ENCODE measurements around the gene RFX3. TPM values are rescaled to one million over a fixed set of nuclear protein-coding genes. Genes with fewer than 3 reads are reported as not detected.

The RFX3 gene
- total RNA-seq, 4 donors from 2014 or later, result 10.9 to 20.8 (median 13.7) TPM

DNA sequence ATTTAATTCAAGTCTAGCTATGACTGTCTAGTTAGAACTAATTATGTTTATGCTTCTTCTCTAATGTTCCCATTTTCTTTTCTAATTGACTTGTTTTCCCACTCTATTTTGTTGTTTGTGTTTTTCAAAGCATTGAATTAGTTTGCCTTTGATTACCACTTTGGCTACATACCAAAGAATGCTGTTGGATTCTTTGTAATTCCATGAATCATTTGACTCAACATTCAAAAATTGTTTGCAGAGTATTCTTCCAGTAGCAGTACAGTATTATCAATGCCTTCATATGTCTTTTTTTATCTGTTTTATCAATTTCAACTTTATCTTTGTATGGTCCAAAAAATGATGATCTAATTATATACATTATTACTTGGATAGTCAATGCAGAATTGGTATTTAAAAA lies 288.7 kb downstream of the RFX3 start:
- Histone ChIP-seq H3K4me1 (peaks cover 0 to 10% (median 0%) of the 10 kb centered on the region in 4 donors), H3K27me3 (no peaks in the 10 kb centered on the region), H3K9me3 (no peaks in the 10 kb centered on the region), H3K36me3 (peaks cover 0 to 6% (median 0%) of the 10 kb centered on the region in 3 donors), H3K27ac (no peak overlapping the region), H3K4me3 (no peak overlapping the region)
- DNase-seq (ENCODE audit: low spot score in 2 of 2), result no peak
- TF ChIP-seq EP300 (IDR thresholded peaks at IDR 0.05) (no peak), POLR2A (IDR thresholded peaks at IDR 0.05) (no peak)
- TF ChIP-seq, protein P1, sequence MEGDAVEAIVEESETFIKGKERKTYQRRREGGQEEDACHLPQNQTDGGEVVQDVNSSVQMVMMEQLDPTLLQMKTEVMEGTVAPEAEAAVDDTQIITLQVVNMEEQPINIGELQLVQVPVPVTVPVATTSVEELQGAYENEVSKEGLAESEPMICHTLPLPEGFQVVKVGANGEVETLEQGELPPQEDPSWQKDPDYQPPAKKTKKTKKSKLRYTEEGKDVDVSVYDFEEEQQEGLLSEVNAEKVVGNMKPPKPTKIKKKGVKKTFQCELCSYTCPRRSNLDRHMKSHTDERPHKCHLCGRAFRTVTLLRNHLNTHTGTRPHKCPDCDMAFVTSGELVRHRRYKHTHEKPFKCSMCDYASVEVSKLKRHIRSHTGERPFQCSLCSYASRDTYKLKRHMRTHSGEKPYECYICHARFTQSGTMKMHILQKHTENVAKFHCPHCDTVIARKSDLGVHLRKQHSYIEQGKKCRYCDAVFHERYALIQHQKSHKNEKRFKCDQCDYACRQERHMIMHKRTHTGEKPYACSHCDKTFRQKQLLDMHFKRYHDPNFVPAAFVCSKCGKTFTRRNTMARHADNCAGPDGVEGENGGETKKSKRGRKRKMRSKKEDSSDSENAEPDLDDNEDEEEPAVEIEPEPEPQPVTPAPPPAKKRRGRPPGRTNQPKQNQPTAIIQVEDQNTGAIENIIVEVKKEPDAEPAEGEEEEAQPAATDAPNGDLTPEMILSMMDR (IDR thresholded peaks at IDR 0.05), result no peak

DNA sequence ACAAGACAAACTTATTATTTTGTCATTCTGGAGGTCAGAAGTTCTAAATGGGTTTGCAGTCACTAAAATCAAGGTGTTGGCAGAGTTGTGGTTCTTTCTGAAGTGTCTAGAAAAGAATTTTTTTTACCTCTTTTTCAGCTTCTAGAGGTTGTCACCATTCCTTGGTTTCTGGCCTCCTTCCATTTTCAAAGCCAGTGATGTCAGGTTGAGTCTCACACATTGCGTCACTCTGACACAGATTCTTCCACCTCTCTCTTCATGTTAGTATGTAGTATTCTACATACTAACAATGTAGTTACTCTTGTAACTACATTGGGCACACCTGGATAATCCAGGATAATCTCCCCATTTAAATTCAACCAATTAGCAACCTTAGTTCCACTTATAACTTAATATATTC lies 290.3 kb downstream of the RFX3 start:
- no peak overlapping the region for H3K27ac ChIP-seq
- no peak overlapping the region for H3K4me3 ChIP-seq
- H3K9me3 ChIP-seq, result no peaks in the 10 kb centered on the region
- 85 to 100% methylated on average over 1 of the region's 1 CpG for WGBS, 2 donors
- TF ChIP-seq, protein P1 (IDR thresholded peaks at IDR 0.05), result no peak
- no peak for TF ChIP-seq EP300 (IDR thresholded peaks at IDR 0.05)
- TF ChIP-seq POLR2A (IDR thresholded peaks at IDR 0.05), result no peak
- no peaks in the 10 kb centered on the region for H3K4me1 ChIP-seq
- peaks cover 0 to 6% (median 0%) of the 10 kb centered on the region in 3 donors for H3K36me3 ChIP-seq
- H3K27me3 ChIP-seq, result no peaks in the 10 kb centered on the region
- DNase-seq (ENCODE audit: low spot score in 2 of 2), result no peak

DNA sequence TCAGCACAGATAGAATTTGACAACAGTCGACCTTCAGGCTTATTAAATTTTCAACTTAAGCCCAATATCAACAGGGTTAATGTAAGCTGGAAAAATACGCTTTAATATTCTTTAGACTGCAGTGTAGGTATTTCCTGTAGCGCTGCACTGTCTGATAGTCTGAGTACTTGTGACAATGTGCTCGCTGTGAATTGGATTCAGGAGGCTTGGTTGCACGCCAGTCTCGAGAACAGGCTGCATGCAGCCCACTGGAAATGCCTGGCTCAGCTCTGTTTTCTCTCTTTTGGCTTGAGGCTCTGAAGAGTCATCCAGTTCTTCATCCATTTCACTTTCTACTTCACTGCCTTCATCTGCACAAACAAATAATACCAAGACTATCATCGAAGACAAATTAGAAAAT lies 300.9 kb downstream of the RFX3 start:
- peaks cover 0 to 14% (median 0%) of the 10 kb centered on the region in 4 donors for H3K4me1 ChIP-seq
- H3K36me3 ChIP-seq, result peaks cover 0 to 15% (median 0%) of the 10 kb centered on the region in 3 donors
- no peak for DNase-seq (ENCODE audit: low spot score in 2 of 2)
- no peaks in the 10 kb centered on the region for H3K27me3 ChIP-seq
- no peaks in the 10 kb centered on the region for H3K9me3 ChIP-seq
- 36 to 46% methylated on average over 7 of the region's 7 CpGs for WGBS, 2 donors
- no peak overlapping the region for H3K4me3 ChIP-seq
- H3K27ac ChIP-seq, result no peak overlapping the region
- no peak for TF ChIP-seq POLR2A (IDR thresholded peaks at IDR 0.05)
- TF ChIP-seq, protein P1 (IDR thresholded peaks at IDR 0.05), result no peak
- TF ChIP-seq EP300 (IDR thresholded peaks at IDR 0.05), result no peak

DNA sequence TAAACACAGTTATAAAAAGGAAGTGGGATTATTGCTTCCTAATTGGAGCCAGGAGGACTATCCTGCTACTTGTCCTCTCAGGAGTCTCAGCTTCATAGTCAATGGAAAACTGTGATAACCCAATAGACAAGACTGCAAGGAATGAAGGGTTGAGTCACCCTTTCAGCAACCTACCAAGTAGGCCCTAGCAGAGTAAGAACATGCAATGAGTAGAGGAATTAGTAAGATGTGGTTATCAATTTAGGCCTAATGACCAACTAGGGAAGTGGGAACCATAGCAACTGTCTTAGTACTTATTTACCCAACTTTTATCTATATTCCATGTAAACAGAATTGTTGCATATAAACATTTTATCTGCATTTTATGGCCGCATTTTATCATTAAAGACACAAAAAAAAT lies 310.1 kb downstream of the RFX3 start:
- no peaks in the 10 kb centered on the region for H3K4me1 ChIP-seq
- WGBS, 2 donors, result 71 to 78% methylated on average over 1 of the region's 1 CpG

DNA sequence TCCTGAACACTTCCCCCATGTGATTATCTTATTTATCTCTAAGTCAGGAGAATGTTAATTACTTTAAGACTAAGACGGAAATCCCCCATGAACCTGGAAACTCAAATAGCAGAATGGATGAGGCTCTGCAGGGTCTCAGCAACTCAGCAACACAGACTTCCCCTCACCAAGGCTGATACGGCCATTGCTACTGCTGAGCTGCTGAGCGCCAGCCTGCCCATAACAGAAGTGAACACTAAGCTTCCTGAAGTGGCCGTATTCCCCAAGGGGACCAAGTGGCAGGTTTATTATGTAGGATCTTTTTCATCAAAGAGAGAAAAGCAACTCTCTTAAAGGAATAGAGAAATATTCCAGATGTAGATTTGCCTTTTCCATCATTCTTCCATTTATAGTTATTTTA lies 311.1 kb downstream of the RFX3 start:
- TF ChIP-seq, protein P1 (IDR thresholded peaks at IDR 0.05), result no peak
- no peak for TF ChIP-seq POLR2A (IDR thresholded peaks at IDR 0.05)
- TF ChIP-seq EP300 (IDR thresholded peaks at IDR 0.05), result no peak
- DNase-seq (ENCODE audit: low spot score in 2 of 2), result no peak
- Histone ChIP-seq H3K4me1 (no peaks in the 10 kb centered on the region), H3K27ac (no peak overlapping the region), H3K27me3 (no peaks in the 10 kb centered on the region), H3K9me3 (no peaks in the 10 kb centered on the region), H3K36me3 (no peaks in the 10 kb centered on the region), H3K4me3 (no peak overlapping the region)
- 46 to 47% methylated on average over 4 of the region's 4 CpGs for WGBS, 2 donors

More for the DNA sequence above, 310.1 kb downstream of the RFX3 start:
- DNase-seq (ENCODE audit: low spot score in 2 of 2), result no peak
- TF ChIP-seq, protein P1 (IDR thresholded peaks at IDR 0.05), result no peak
- TF ChIP-seq POLR2A (IDR thresholded peaks at IDR 0.05), result no peak
- no peak for TF ChIP-seq EP300 (IDR thresholded peaks at IDR 0.05)
- Histone ChIP-seq H3K27me3 (no peaks in the 10 kb centered on the region), H3K4me3 (no peak overlapping the region), H3K36me3 (no peaks in the 10 kb centered on the region), H3K9me3 (no peaks in the 10 kb centered on the region), H3K27ac (no peak overlapping the region)
